Activated naive CD4-positive, alpha-beta T cell treated with anti-CD3 and anti-CD28 coated beads for 36 hours (primary cell): ENCODE data around the gene SH3BGRL. TPM values are rescaled to one million over a fixed set of nuclear protein-coding genes. Genes with fewer than 3 reads are reported as not detected.

ENCODE experiments used
- CTCF ChIA-PET: fragments of 350-600 bp; sonication (Branson Sonifier 250); formaldehyde crosslinking; loops from one replicate; lab custom pipeline; 2021; ENCODE audit warnings: antibody characterized with exemption; lab: Charles Lee
- DNase-seq: peaks from one replicate; pipeline ENCODE4 v3.0.0-alpha.2; 2020
- H3K27ac Mint-ChIP-seq: one replicate; pipeline ENCODE4 v1.8.0; 2021; ENCODE audit warnings: mild to moderate bottlenecking, mixed read lengths
- H3K27me3 Mint-ChIP-seq: one replicate; pipeline ENCODE4 v1.8.0; 2021; ENCODE audit warnings: low read depth, mixed read lengths
- H3K36me3 Mint-ChIP-seq: one replicate; pipeline ENCODE4 v1.8.0; 2021; ENCODE audit warnings: low read depth, mixed read lengths
- H3K4me1 Mint-ChIP-seq: one replicate; pipeline ENCODE4 v1.8.0; 2021; ENCODE audit warnings: low read depth, mixed read lengths
- H3K4me3 Mint-ChIP-seq: one replicate; pipeline ENCODE4 v1.8.0; 2021; ENCODE audit warnings: mild to moderate bottlenecking, moderate library complexity, mixed read lengths
- H3K9me3 Mint-ChIP-seq: one replicate; pipeline ENCODE4 v1.8.0; 2021; ENCODE audit warnings: mixed read lengths
- intact Hi-C: fragments of 100-400 bp; cut with micrococcal nuclease; formaldehyde crosslinking; loops from one replicate; pipeline ENCODE4 v1.15.1; 2023
- total RNA-seq, 2 experiments: library from RNA; stranded (reverse); gene quantifications; one replicate each; pipeline ENCODE4 v1.2.3, GENCODE V29; 2021

SH3BGRL gene
- total RNA-seq, 2 experiments from 2014 or later: 48.3 to 54.3 TPM

GRCh38 chrX:81261576-81261975 lies 59.7 kb downstream of the SH3BGRL start:
- peaks cover 1% of the 10 kb centered on the region for H3K9me3 Mint-ChIP-seq
- no peak overlapping the region for H3K27ac Mint-ChIP-seq
- intact Hi-C loops: no loop called here
- peaks cover 10% of the 10 kb centered on the region for H3K36me3 Mint-ChIP-seq
- CTCF ChIA-PET: no interaction called here
- H3K4me3 Mint-ChIP-seq: no peak overlapping the region
- peaks cover 26% of the 10 kb centered on the region for H3K4me1 Mint-ChIP-seq
- H3K27me3 Mint-ChIP-seq: no peaks in the 10 kb centered on the region
- no peak for DNase-seq

DNA sequence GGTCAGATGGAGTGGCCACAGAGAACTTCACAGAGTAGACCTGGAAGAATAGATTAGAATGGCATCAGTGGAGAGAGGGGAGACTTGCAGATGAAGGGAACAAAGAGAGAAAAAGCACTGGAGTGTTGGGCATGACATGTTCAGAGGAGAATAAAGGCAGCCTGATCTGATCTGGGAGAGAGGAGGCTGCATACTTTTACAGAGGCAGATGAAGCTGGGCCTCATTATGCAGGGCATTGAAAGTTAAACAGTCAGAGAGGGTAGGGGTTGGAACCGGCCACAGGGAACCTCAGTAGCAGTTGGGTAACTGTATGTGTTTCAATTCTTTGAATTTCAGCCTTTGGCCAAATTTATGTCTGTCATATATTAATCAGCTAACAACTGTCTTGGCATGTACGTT lies 61.2 kb downstream of the SH3BGRL start:
- H3K9me3 Mint-ChIP-seq: peaks cover 1% of the 10 kb centered on the region
- peaks cover 14% of the 10 kb centered on the region for H3K36me3 Mint-ChIP-seq
- no peak overlapping the region for H3K4me3 Mint-ChIP-seq
- no peaks in the 10 kb centered on the region for H3K27me3 Mint-ChIP-seq
- H3K4me1 Mint-ChIP-seq: peaks cover 34% of the 10 kb centered on the region
- DNase-seq: no peak
- intact Hi-C loops: no loop called here
- CTCF ChIA-PET: no interaction called here
- H3K27ac Mint-ChIP-seq: no peak overlapping the region

DNA sequence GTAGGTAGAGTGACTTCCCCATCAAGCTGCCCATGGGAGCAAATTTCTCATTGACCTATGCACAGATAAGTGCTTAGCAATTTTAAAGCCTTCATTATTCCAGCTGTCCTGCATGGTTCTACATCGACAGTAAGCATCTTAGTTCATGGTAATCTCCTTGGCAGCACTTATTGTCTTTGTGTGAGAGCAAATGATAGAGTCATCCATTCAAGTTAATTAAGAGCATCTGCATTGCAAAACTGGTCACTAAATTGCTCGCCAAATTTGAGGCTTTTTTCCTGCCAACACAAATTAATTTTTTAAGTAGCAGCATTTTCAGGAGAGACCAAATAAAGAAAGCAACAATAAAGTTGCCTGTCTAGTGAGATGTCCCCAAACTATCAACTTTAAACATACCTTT lies 76.7 kb downstream of the SH3BGRL start:
- intact Hi-C loops: no loop called here
- no peak overlapping the region for H3K4me3 Mint-ChIP-seq
- H3K36me3 Mint-ChIP-seq: peaks cover 38% of the 10 kb centered on the region
- no peak for DNase-seq
- H3K27ac Mint-ChIP-seq: no peak overlapping the region
- no peaks in the 10 kb centered on the region for H3K4me1 Mint-ChIP-seq
- no peaks in the 10 kb centered on the region for H3K27me3 Mint-ChIP-seq
- no peaks in the 10 kb centered on the region for H3K9me3 Mint-ChIP-seq
- CTCF ChIA-PET: no interaction called here

- no peak for DNase-seq
- CTCF ChIA-PET: interaction anchor here (1.1 kb wide), 1 partner anchor 9 kb away, joined by 3 read pairs; no protein-coding TSS in a partner anchor
- H3K4me3 Mint-ChIP-seq: no peak overlapping the region
- no peaks in the 10 kb centered on the region for H3K27me3 Mint-ChIP-seq
- intact Hi-C loops: no loop called here
- H3K4me1 Mint-ChIP-seq: no peaks in the 10 kb centered on the region
- H3K36me3 Mint-ChIP-seq: peaks cover 44% of the 10 kb centered on the region
- H3K27ac Mint-ChIP-seq: no peak overlapping the region
- peaks cover 4% of the 10 kb centered on the region for H3K9me3 Mint-ChIP-seq
Observed at GRCh38 chrX:81280148-81280547, 78.2 kb downstream of the SH3BGRL start.

DNA sequence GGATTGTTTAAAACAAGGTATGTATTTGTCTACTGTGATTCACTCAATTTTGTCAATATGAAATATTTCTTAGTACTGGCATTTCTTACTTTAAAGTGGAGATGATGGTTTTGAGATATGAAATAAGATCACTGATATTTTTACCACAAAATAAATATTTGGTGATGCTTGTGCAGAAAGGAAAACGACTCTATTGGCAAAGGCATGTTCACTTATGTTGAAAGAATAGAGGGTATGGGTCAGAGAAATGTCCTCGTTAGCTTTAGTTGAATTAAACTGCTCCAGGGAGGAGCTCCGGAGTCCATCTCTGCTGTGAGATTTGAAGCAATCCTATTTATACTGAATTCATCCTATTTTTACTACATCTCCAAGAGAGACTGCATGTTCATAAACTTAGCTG lies 84.2 kb downstream of the SH3BGRL start:
- no peak overlapping the region for H3K27ac Mint-ChIP-seq
- no peaks in the 10 kb centered on the region for H3K4me1 Mint-ChIP-seq
- no peaks in the 10 kb centered on the region for H3K27me3 Mint-ChIP-seq
- H3K9me3 Mint-ChIP-seq: peaks cover 10% of the 10 kb centered on the region
- DNase-seq: no peak
- intact Hi-C loops: no loop called here
- CTCF ChIA-PET: no interaction called here
- no peak overlapping the region for H3K4me3 Mint-ChIP-seq
- peaks cover 34% of the 10 kb centered on the region for H3K36me3 Mint-ChIP-seq

DNA sequence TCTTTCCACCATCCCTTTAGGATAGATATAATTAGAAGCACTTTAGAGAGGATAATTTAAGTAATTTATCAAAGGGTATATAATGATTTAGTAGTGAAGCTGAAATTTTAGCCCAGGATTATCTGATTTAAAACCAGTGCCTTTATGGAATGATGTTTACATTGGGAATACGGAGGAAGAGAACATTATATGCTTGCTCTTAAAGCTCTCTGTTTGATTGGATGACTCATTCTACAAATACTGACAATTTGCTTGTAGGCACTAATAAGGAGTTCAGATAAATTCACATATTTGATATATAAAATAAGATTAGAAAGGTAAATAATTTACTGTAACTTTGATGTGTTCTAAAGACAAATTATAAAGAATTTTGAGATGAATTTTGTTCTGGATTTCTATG lies 84.7 kb downstream of the SH3BGRL start:
- Mint-ChIP-seq H3K9me3 (peaks cover 11% of the 10 kb centered on the region), H3K27me3 (no peaks in the 10 kb centered on the region), H3K27ac (no peak overlapping the region), H3K4me1 (no peaks in the 10 kb centered on the region), H3K36me3 (peaks cover 35% of the 10 kb centered on the region), H3K4me3 (no peak overlapping the region)
- CTCF ChIA-PET: no interaction called here
- intact Hi-C loops: no loop called here
- DNase-seq: no peak

GRCh38 chrX:81291996-81292395 lies 90.1 kb downstream of the SH3BGRL start:
- no peak for DNase-seq
- Mint-ChIP-seq H3K36me3 (peaks cover 59% of the 10 kb centered on the region), H3K9me3 (peaks cover 26% of the 10 kb centered on the region), H3K27ac (no peak overlapping the region), H3K4me1 (no peaks in the 10 kb centered on the region), H3K4me3 (no peak overlapping the region), H3K27me3 (no peaks in the 10 kb centered on the region)
- intact Hi-C loops: no loop called here
- CTCF ChIA-PET: no interaction called here

DNA sequence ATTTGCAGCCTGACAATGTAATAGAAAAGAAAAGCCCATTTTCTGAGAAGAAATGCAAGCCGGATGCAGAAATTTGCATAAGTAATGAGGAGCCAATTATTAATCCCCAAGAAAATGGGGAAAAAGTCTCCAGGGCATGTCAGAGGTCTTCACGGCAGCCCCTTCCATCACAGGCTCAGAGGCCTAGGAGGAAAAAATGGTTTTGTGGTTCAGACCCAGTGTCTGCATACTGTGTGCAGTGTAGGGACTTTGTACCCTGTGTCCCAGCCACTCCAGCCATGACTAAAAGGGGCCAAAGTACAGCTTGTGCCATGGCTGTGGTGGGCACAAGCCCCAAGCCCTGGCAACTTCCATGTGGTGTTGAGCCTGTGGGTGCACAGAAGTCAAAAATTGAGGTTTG lies 92.2 kb downstream of the SH3BGRL start:
- Mint-ChIP-seq H3K36me3 (peaks cover 58% of the 10 kb centered on the region), H3K27me3 (no peaks in the 10 kb centered on the region)

GRCh38 chrX:81301877-81302276 lies 100.0 kb downstream of the SH3BGRL start:
- H3K36me3 Mint-ChIP-seq: peaks cover 8% of the 10 kb centered on the region
- no peak overlapping the region for H3K27ac Mint-ChIP-seq
- intact Hi-C loops: no loop called here
- no peak for DNase-seq
- no peaks in the 10 kb centered on the region for H3K27me3 Mint-ChIP-seq
- CTCF ChIA-PET: no interaction called here
- H3K4me1 Mint-ChIP-seq: no peaks in the 10 kb centered on the region
- no peak overlapping the region for H3K4me3 Mint-ChIP-seq
- no peaks in the 10 kb centered on the region for H3K9me3 Mint-ChIP-seq

More for the DNA sequence above, 92.2 kb downstream of the SH3BGRL start:
- CTCF ChIA-PET: no interaction called here
- intact Hi-C loops: no loop called here
- Mint-ChIP-seq H3K27ac (no peak overlapping the region), H3K9me3 (peaks cover 25% of the 10 kb centered on the region), H3K4me1 (no peaks in the 10 kb centered on the region), H3K4me3 (no peak overlapping the region)
- DNase-seq: no peak

- DNase-seq: no peak
- H3K27me3 Mint-ChIP-seq: no peaks in the 10 kb centered on the region
- H3K4me3 Mint-ChIP-seq: no peak overlapping the region
- peaks cover 2% of the 10 kb centered on the region for H3K36me3 Mint-ChIP-seq
- no peaks in the 10 kb centered on the region for H3K4me1 Mint-ChIP-seq
- no peaks in the 10 kb centered on the region for H3K9me3 Mint-ChIP-seq
- intact Hi-C loops: no loop called here
- no peak overlapping the region for H3K27ac Mint-ChIP-seq
- CTCF ChIA-PET: no interaction called here
Observed at GRCh38 chrX:81304563-81304962, 102.7 kb downstream of the SH3BGRL start.

- intact Hi-C loops: no loop called here
- no peaks in the 10 kb centered on the region for H3K9me3 Mint-ChIP-seq
- CTCF ChIA-PET: no interaction called here
- no peaks in the 10 kb centered on the region for H3K4me1 Mint-ChIP-seq
- H3K4me3 Mint-ChIP-seq: no peak overlapping the region
- no peak for DNase-seq
- H3K27ac Mint-ChIP-seq: no peak overlapping the region
- H3K27me3 Mint-ChIP-seq: no peaks in the 10 kb centered on the region
- peaks cover 2% of the 10 kb centered on the region for H3K36me3 Mint-ChIP-seq
Observed at GRCh38 chrX:81305240-81305639, 103.3 kb downstream of the SH3BGRL start.

DNA sequence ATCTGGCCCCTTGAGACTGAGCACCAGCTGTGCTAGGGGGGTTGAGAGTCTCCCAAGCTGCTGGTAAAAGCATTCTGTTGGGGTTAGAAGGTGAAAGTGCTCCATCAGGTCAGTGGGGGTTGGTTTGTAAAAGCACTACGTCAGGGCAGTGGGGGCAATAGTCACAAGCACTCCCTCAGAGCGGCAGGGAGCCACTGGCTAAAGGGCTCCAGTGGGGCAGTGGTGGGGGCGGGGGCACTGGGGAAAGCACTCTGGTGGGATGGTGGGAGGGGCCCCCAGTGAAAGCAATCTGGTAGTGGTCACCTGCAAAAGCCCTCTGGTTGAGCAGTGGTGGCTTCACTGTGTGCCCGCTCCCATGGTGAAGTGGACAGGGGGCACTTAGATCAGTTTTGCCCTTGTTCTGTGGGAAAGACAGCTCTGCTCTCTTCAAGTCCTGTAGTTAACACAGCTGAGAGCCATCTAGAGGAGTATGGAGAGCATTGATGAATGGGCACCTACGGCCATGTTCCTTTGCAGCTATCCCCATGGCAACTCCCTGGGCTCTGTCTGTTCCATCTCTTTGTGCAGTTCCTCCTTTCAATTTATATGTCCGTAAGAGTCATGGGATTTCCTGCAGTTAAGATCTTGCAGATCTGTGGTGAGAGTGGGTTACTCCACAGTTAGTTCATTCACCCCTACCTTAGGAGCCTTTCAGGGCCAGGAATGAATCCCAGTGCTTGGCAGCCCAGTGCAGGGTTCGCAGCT lies 106.4 kb downstream of the SH3BGRL start:
- H3K9me3 Mint-ChIP-seq: peaks cover 2% of the 10 kb centered on the region
- H3K27me3 Mint-ChIP-seq: no peaks in the 10 kb centered on the region
- H3K4me3 Mint-ChIP-seq: no peak overlapping the region
- peaks cover 2% of the 10 kb centered on the region for H3K4me1 Mint-ChIP-seq
- intact Hi-C loops: no loop called here
- peaks cover 13% of the 10 kb centered on the region for H3K36me3 Mint-ChIP-seq
- CTCF ChIA-PET: no interaction called here
- no peak overlapping the region for H3K27ac Mint-ChIP-seq
- DNase-seq: no peak

GRCh38 chrX:81316163-81316562 lies 114.3 kb downstream of the SH3BGRL start:
- Mint-ChIP-seq H3K4me1 (peaks cover 2% of the 10 kb centered on the region), H3K27ac (no peak overlapping the region), H3K9me3 (peaks cover 2% of the 10 kb centered on the region), H3K4me3 (no peak overlapping the region), H3K36me3 (peaks cover 32% of the 10 kb centered on the region), H3K27me3 (no peaks in the 10 kb centered on the region)
- CTCF ChIA-PET: interaction anchor here (0.6 kb wide), 1 partner anchor 203 kb away, joined by 3 read pairs; no protein-coding TSS in a partner anchor
- intact Hi-C loops: no loop called here
- no peak for DNase-seq
